Measurements from ENCODE around the gene PARP3. TPM values are rescaled to one million over a fixed set of nuclear protein-coding genes. Genes with fewer than 3 reads are reported as not detected.

The PARP3 gene
- total RNA-seq, 1 donor from 2014 or later, result 7.9 TPM

- H3K36me3 Mint-ChIP-seq (ENCODE audit: insufficient read depth), result no peaks in the 10 kb centered on the region
- no peak for TF ChIP-seq CTCF (IDR thresholded peaks at IDR 0.05; ENCODE audit: unreplicated experiment)
- no peak for DNase-seq (ENCODE audit: low spot score, unreplicated experiment)
- no peaks in the 10 kb centered on the region for H3K4me1 Mint-ChIP-seq (ENCODE audit: low read depth)
- H3K4me3 Mint-ChIP-seq (ENCODE audit: low read depth), result no peak overlapping the region
- peaks cover 5% of the 10 kb centered on the region for H3K27me3 Mint-ChIP-seq
- H3K27ac Mint-ChIP-seq, result no peak overlapping the region
- peaks cover 25% of the 10 kb centered on the region for H3K9me3 Mint-ChIP-seq (ENCODE audit: low read depth)
These were observed 37.9 kb upstream of the PARP3 start for GRCh38 chr3:51904034-51904823.

- DNase-seq (ENCODE audit: low spot score, unreplicated experiment), result no peak
- no peak overlapping the region for H3K27ac Mint-ChIP-seq
- peaks cover 26% of the 10 kb centered on the region for H3K9me3 Mint-ChIP-seq (ENCODE audit: low read depth)
- H3K36me3 Mint-ChIP-seq (ENCODE audit: insufficient read depth), result no peaks in the 10 kb centered on the region
- TF ChIP-seq CTCF (IDR thresholded peaks at IDR 0.05; ENCODE audit: unreplicated experiment), result no peak
- no peaks in the 10 kb centered on the region for H3K4me1 Mint-ChIP-seq (ENCODE audit: low read depth)
- H3K4me3 Mint-ChIP-seq (ENCODE audit: low read depth), result no peak overlapping the region
- no peaks in the 10 kb centered on the region for H3K27me3 Mint-ChIP-seq
These were observed 34.1 kb upstream of the PARP3 start for GRCh38 chr3:51908026-51908425.

GRCh38 chr3:51916418-51916817 lies 25.7 kb upstream of the PARP3 start:
- Mint-ChIP-seq H3K36me3 (ENCODE audit: insufficient read depth) (no peaks in the 10 kb centered on the region), H3K27ac (no peak overlapping the region), H3K9me3 (ENCODE audit: low read depth) (no peaks in the 10 kb centered on the region), H3K4me3 (ENCODE audit: low read depth) (no peak overlapping the region), H3K4me1 (ENCODE audit: low read depth) (peaks cover 5% of the 10 kb centered on the region), H3K27me3 (no peaks in the 10 kb centered on the region)
- no peak for TF ChIP-seq CTCF (IDR thresholded peaks at IDR 0.05; ENCODE audit: unreplicated experiment)
- DNase-seq (ENCODE audit: low spot score, unreplicated experiment), result no peak

- Mint-ChIP-seq H3K27ac (no peak overlapping the region), H3K36me3 (ENCODE audit: insufficient read depth) (no peaks in the 10 kb centered on the region), H3K4me1 (ENCODE audit: low read depth) (peaks cover 5% of the 10 kb centered on the region), H3K9me3 (ENCODE audit: low read depth) (no peaks in the 10 kb centered on the region), H3K4me3 (ENCODE audit: low read depth) (no peak overlapping the region), H3K27me3 (no peaks in the 10 kb centered on the region)
- no peak for DNase-seq (ENCODE audit: low spot score, unreplicated experiment)
- TF ChIP-seq CTCF (IDR thresholded peaks at IDR 0.05; ENCODE audit: unreplicated experiment), result no peak
These were observed 21.0 kb upstream of the PARP3 start for GRCh38 chr3:51921081-51921578.

- TF ChIP-seq CTCF (IDR thresholded peaks at IDR 0.05; ENCODE audit: unreplicated experiment), result no peak
- no peaks in the 10 kb centered on the region for H3K4me1 Mint-ChIP-seq (ENCODE audit: low read depth)
- DNase-seq (ENCODE audit: low spot score, unreplicated experiment), result no peak
- H3K36me3 Mint-ChIP-seq (ENCODE audit: insufficient read depth), result no peaks in the 10 kb centered on the region
- H3K9me3 Mint-ChIP-seq (ENCODE audit: low read depth), result no peaks in the 10 kb centered on the region
- no peak overlapping the region for H3K27ac Mint-ChIP-seq
- no peaks in the 10 kb centered on the region for H3K27me3 Mint-ChIP-seq
- no peak overlapping the region for H3K4me3 Mint-ChIP-seq (ENCODE audit: low read depth)
These were observed 14.8 kb upstream of the PARP3 start for GRCh38 chr3:51927061-51927977.

All from progenitor cell of endocrine pancreas (in vitro differentiated cells).